Hematopoietic multipotent progenitor cell (in vitro differentiated cells): ENCODE measurements around the gene SRSF1. TPM values are rescaled to one million over a fixed set of nuclear protein-coding genes. Genes with fewer than 3 reads are reported as not detected.

ENCODE experiments used
- DNase-seq, 3 donors: peaks; one replicate each; pipeline ENCODE4 v3.0.0-alpha.2; 2011 to 2015; ENCODE audit warnings: low read depth in 2 of 3, low spot score in 2 of 3
- total RNA-seq: library from RNA; depleted of rRNA; stranded (reverse); fragments of >200 nt; gene quantifications from one replicate; pipeline ENCODE4 v1.2.3, GENCODE V29; 2012

Gene SRSF1
- total RNA-seq, 1 donor = 316 TPM

GRCh38 chr17:58019521-58019920, 12.5 kb upstream of the SRSF1 start:
- no peak for DNase-seq

- no peak for DNase-seq
These were observed 12.0 kb upstream of the SRSF1 start for GRCh38 chr17:58019039-58019438.

- DNase-seq = no peak
These were observed 3.2 kb upstream of the SRSF1 start for GRCh38 chr17:58010067-58010799.

GRCh38 chr17:58007781-58008706, 998 bp upstream of the SRSF1 start:
- DNase-seq = no peak

GRCh38 chr17:58006560-58006923, 504 bp downstream of the SRSF1 start:
- peak in 2 of 3 donors; percentile 38 to 53 for DNase-seq

GRCh38 chr17:58005728-58006559, 1.1 kb downstream of the SRSF1 start:
- DNase-seq = no peak

GRCh38 chr17:58005031-58005727, 1.9 kb downstream of the SRSF1 start:
- no peak for DNase-seq

- no peak for DNase-seq
These were observed 3.0 kb downstream of the SRSF1 start for GRCh38 chr17:58004060-58004459.

- DNase-seq = no peak
These were observed 4.1 kb downstream of the SRSF1 start for GRCh38 chr17:58002973-58003372.

- no peak for DNase-seq
These were observed 4.7 kb downstream of the SRSF1 start for GRCh38 chr17:58002154-58002948.

- no peak for DNase-seq
These were observed 5.5 kb downstream of the SRSF1 start for GRCh38 chr17:58001461-58002124.

GRCh38 chr17:57999496-58000017, 7.5 kb downstream of the SRSF1 start:
- DNase-seq = peak in 2 of 3 donors; percentile 71 to 88

GRCh38 chr17:57999010-57999495, 8.0 kb downstream of the SRSF1 start:
- DNase-seq = no peak

- DNase-seq = no peak
These were observed 9.8 kb downstream of the SRSF1 start for GRCh38 chr17:57997085-57997809.

- peak in 2 of 3 donors; percentile 68 to 84 for DNase-seq
These were observed 11.7 kb downstream of the SRSF1 start for GRCh38 chr17:57995076-57995956.

- no peak for DNase-seq
These were observed 12.6 kb downstream of the SRSF1 start for GRCh38 chr17:57994436-57994835.
